ENCODE measurements around the gene EPM2AIP1.

The EPM2AIP1 gene

GRCh38 chr3:36960502-36960901 lies 32.4 kb downstream of the EPM2AIP1 start:
- no peaks in the 10 kb centered on the region for H3K9me3 Mint-ChIP-seq
- H3K27me3 Mint-ChIP-seq (ENCODE audit: low read depth, poor library complexity), result peaks cover 4% of the 10 kb centered on the region
- TF ChIP-seq CTCF (IDR thresholded peaks at IDR 0.05), result no peak

GRCh38 chr3:36959821-36960220 lies 33.1 kb downstream of the EPM2AIP1 start:
- no peak for TF ChIP-seq CTCF (IDR thresholded peaks at IDR 0.05)

More at GRCh38 chr3:36960502-36960901, 32.4 kb downstream of the EPM2AIP1 start:
- no peak for DNase-seq
- H3K4me1 Mint-ChIP-seq, result peaks cover 12% of the 10 kb centered on the region
- no peak overlapping the region for H3K4me3 Mint-ChIP-seq
- no peak overlapping the region for H3K27ac Mint-ChIP-seq
- no peaks in the 10 kb centered on the region for H3K36me3 Mint-ChIP-seq (ENCODE audit: low read depth)

GRCh38 chr3:36957862-36958686 lies 34.9 kb downstream of the EPM2AIP1 start:
- DNase-seq, result no peak
- no peaks in the 10 kb centered on the region for H3K36me3 Mint-ChIP-seq (ENCODE audit: low read depth)
- H3K27ac Mint-ChIP-seq, result no peak overlapping the region
- no peak for TF ChIP-seq CTCF (IDR thresholded peaks at IDR 0.05)
- no peak overlapping the region for H3K4me3 Mint-ChIP-seq
- H3K9me3 Mint-ChIP-seq, result no peaks in the 10 kb centered on the region
- H3K27me3 Mint-ChIP-seq (ENCODE audit: low read depth, poor library complexity), result peaks cover 5% of the 10 kb centered on the region
- peaks cover 12% of the 10 kb centered on the region for H3K4me1 Mint-ChIP-seq

More at GRCh38 chr3:36959821-36960220, 33.1 kb downstream of the EPM2AIP1 start:
- DNase-seq, result no peak
- H3K27ac Mint-ChIP-seq, result no peak overlapping the region
- H3K36me3 Mint-ChIP-seq (ENCODE audit: low read depth), result no peaks in the 10 kb centered on the region
- H3K27me3 Mint-ChIP-seq (ENCODE audit: low read depth, poor library complexity), result peaks cover 9% of the 10 kb centered on the region
- H3K9me3 Mint-ChIP-seq, result no peaks in the 10 kb centered on the region
- H3K4me1 Mint-ChIP-seq, result peaks cover 12% of the 10 kb centered on the region
- no peak overlapping the region for H3K4me3 Mint-ChIP-seq

GRCh38 chr3:36957063-36957462 lies 35.9 kb downstream of the EPM2AIP1 start:
- peaks cover 12% of the 10 kb centered on the region for H3K4me1 Mint-ChIP-seq
- H3K9me3 Mint-ChIP-seq, result no peaks in the 10 kb centered on the region
- no peak for DNase-seq
- H3K4me3 Mint-ChIP-seq, result no peak overlapping the region
- no peak for TF ChIP-seq CTCF (IDR thresholded peaks at IDR 0.05)
- H3K27ac Mint-ChIP-seq, result no peak overlapping the region
- no peaks in the 10 kb centered on the region for H3K36me3 Mint-ChIP-seq (ENCODE audit: low read depth)
- peaks cover 5% of the 10 kb centered on the region for H3K27me3 Mint-ChIP-seq (ENCODE audit: low read depth, poor library complexity)

- Mint-ChIP-seq H3K4me3 (no peak overlapping the region), H3K27me3 (ENCODE audit: low read depth, poor library complexity) (peaks cover 5% of the 10 kb centered on the region), H3K4me1 (peaks cover 12% of the 10 kb centered on the region), H3K27ac (no peak overlapping the region), H3K9me3 (no peaks in the 10 kb centered on the region), H3K36me3 (ENCODE audit: low read depth) (no peaks in the 10 kb centered on the region)
- TF ChIP-seq CTCF (IDR thresholded peaks at IDR 0.05), result no peak
- DNase-seq, result no peak
Observed at GRCh38 chr3:36956155-36956554, 36.8 kb downstream of the EPM2AIP1 start.

Data from nephron progenitor cell (in vitro differentiated cells).